ENCODE results near the gene BBS12.

The BBS12 gene

DNA sequence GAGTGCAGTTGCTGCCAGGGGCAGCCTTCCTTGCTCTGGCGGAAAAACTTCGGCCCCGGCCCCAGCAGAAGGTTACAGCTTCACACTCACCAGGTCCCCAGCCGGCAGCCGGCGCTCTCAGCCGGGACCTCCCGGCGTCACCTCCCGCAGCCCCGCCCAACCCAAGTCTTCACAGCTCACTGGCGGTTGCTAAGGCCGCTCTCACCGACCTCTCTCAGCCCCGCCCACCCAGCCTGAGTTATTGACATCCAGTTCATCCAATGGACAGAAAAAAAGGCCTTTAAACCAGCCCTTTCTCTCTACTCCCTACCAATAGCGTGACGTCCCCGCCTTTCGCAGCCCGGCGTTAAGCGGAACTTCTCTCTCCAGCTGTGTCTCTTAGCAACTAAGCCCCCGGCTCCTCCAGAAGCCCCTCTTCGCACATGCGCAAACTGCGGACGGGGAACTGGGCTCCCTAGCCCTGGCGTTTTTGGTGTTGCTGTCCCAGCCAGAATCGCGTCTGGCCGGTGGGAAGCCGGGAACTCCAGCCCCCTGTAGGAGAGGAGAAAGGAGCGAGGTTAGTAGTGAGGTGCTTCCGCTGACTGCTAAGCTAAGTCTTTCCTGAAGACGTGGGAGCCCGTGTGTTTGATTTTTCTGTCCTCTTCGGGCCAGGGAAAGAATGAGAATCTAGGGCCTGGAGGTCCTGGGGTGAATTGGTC lies at the start of gene BBS12:
Gene BBS12, plus strand, starts transcription at position 376 of the 698 bp plus-strand sequence. CDS start 9,189 bp downstream, outside the sequence.
- DNase-seq (ENCODE audit: low read depth in 2 of 3, low spot score in 2 of 3): peak; percentile 93 to 99 (median 95)

DNA sequence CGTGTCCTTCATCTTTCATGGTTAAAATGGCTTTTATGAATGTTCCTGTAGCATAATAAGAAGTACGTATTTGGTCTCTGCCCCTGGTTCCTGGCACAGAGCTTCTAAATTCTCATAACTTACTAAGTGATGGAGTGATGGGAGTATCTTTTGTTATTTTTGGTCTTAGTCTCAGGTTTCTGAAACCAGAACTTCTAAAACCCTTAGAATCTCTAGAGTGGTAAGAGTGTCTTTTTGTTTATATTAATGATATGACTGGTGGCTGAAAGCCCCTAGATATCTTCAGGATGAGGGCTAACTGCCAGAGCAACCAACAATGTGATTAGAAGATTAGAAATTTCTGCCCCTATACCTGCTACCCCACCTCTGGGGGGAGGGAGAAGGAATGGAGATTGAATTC lies 45.8 kb upstream of the BBS12 start:
- no peak for DNase-seq (ENCODE audit: low read depth in 2 of 3, low spot score in 2 of 3)

DNA sequence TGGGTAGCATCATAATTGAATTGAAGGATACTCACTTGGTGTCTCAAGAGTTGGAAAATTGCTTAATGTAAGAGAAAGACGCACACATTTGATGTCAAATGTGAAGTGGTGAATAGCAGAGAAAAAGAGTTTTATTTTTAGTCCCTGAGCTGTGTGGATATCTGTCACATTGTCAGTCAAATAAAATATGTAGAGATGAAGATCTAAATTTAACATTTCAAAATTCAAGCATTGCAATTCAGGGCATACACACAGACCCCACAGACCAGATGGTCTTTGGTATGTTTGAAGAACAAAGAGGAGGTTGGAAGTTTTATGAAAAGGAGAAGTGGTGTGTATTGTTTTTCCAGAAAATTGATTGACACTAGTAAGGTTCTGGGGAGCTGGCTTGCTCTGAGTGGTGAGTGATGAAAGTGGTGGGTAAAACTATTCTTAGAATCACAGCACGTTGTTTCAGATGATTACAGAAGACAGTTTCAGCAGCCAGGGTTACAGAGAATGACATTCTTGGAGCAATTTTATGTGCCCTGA lies 44.9 kb upstream of the BBS12 start:
- no peak for DNase-seq (ENCODE audit: low read depth in 2 of 3, low spot score in 2 of 3)

DNA sequence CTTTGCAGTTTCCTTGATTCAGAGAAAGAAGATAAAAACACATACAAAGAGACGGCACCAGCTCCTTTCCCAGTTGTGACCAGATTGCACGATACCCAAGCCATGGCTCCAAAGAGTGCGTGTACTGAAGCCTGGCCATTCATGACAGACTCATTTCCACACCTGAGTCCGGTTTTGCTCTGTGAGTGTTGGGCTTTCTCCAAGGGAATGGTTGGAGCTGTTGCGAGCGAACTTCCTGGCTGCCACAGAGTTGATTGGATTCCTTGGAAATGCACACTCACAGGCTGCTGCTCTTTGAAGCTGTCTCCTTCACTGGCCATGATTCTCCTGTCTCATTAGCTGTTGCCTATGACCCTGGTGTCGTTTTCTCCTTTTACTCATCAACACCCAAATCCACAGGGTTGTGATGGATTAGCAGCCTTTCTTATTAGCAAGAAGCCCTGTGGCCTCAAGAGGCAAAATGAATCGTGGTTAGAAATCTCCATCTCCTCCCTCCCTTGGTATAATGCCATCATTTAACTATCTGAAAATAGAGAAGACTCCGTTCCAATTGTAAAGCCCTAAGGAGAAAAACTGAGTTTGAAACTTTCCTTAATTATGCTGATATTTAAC lies 43.9 kb upstream of the BBS12 start:
- DNase-seq (ENCODE audit: low read depth in 2 of 3, low spot score in 2 of 3): no peak

DNA sequence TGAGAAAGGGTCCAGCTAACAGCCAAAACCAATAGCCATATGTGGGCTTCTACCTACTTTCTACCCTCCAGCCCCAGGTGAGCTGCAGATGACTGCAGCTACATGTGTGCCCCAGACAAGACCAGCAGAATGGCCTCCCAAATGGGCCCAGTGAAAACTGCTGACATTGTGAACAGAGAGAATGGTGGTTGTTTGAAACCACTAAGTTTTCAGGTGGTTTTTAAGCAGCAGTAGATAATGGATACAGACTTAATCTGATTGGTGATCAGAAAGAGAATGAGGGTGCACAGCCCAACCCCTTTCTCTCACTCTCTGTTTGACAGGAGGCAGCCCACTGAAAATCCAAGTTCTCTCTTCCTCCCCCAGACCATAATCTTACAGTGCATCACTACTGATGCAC lies 42.5 kb upstream of the BBS12 start:
- no peak for DNase-seq (ENCODE audit: low read depth in 2 of 3, low spot score in 2 of 3)

DNA sequence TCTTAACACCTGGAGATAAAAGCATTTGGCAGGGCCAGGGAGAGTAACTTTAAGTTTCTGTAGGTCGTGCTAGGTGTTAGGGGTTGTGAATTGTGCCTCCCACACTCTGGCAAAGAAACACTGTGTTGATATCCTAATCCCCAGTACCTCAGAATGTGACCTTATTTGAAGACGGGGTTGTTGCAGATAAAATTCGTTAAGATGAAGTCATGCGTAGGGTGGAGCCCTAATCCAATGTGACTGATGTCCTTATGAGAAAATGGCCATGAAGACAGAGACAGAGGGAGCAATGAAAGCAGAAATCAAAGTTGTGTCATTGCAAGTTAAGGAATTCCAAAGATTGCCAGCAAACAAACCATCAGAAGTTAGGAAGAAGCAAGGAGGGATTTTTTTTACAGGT lies 40.5 kb upstream of the BBS12 start:
- no peak for DNase-seq (ENCODE audit: low read depth in 2 of 3, low spot score in 2 of 3)

DNA sequence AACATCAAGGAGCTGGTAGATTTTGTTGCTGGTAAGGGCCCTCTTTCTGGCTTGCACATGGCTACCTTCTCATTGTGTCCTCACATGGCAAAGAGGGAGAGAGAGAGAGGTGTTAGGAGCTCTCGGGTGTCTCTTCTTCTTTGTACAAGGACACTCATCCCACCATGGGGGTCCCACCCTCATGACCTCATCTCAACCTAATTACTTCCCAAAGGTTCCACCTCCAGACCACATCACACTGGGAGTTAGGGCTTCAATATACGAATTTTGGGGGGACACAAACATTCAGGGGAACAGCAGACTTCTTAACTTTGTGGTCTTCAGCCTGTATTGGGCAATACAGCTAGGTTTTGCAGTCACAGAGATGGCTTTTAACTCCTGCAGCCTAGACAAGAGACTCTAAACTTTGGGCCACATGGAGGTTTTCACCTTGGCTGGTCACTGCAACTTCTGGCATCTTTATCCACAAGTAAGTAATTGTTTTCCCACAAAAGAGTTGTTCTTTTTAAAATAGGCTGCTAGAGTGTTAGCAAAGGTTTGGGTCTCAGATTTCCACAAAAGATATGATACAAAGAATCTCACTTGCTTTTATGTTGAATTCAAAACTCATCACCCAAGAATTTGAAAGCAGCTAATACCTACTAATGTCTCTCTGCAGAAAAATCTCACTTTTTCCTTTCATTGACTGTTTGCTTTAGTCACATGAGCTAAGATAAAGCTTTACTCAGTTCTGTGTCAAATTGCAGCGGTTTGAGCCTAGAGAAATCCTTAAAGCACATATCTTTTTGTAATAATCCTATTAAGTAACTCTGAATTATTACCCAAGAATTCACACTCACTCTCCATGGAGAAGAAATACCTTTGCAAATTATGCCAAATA lies 39.6 kb upstream of the BBS12 start:
- no peak for DNase-seq (ENCODE audit: low read depth in 2 of 3, low spot score in 2 of 3)

DNA sequence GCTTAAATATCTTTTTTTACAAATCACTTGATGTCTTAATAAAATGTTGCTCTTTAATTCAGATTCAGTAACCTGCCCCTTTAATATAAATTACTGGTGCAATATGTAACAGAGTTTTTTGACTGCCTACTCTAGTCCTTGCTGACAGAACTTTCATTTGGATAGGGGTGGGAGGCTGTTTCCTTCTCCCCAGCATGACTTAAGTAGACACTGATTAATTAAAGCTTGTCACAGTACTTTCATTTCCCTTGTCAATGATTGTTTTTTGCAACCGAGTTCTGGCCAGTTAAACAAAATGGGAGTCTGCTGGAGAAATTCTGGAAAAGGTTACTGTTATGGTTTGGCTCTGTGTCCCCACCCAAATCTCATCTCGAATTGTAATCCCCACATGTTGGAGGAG lies 37.3 kb upstream of the BBS12 start:
- no peak for DNase-seq (ENCODE audit: low read depth in 2 of 3, low spot score in 2 of 3)

DNA sequence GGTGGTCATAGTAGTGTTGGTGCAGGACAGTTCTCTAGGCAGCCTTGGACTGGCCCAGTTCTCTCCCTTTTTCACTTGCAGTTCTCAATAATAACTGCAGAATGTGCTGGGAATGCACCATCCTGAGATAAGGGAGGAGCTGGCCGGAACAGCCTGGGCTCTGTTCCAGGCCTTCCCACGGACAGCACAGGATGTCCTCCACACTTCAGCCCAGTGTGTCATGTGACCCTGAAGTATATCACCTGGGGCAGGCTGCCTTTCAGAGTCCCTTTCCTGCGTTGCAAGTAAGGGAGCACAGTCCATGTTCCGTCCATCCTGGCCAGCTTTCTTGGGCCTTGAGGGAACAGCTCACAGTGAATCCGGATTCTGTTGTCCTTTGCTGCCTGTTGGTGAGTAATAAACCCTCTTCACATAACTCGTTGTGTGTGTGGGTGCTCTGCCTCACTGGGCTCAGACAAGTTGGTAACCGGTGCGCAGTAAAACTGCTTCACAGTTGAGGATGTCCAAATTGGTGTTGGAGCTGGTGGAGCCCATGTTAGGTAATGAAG lies 32.3 kb upstream of the BBS12 start:
- no peak for DNase-seq (ENCODE audit: low read depth in 2 of 3, low spot score in 2 of 3)

DNA sequence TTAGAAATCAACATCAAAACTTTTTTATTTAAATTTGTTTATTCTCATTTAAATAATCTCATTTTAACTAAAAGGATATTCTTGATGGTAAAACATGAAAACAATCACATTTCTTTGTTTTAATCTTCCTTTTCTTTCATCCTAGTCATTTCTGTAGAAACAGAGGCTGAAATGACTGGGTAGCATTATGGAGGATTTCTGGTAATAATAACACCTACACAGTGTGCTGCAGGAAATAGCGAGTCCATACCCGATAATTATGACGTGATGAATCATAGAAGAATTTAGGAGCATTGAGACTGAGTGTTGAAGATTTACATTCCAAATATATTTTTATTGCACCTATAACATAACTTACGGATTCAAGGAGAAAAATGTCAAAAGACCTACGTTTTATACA lies 31.4 kb upstream of the BBS12 start:
- DNase-seq (ENCODE audit: low read depth in 2 of 3, low spot score in 2 of 3): no peak

DNA sequence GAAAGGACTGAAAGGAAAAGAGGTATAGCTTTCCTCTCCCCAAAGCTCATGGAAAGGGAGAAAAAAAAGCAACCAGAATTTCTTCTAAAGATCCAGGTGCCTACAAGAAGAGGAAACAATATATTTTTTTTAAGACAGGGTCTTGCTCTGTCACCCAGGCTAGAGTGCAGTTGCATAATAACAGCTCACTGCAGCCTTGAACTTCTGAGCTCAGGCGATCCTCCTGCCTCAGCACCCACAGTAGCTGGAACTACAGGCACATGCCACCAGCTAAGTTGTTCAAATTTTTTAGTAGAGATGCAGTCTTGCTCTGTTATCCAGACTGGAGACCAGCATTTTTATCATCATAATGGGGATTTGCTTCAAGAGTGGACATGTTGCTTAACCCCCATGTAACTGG lies 30.5 kb upstream of the BBS12 start:
- no peak for DNase-seq (ENCODE audit: low read depth in 2 of 3, low spot score in 2 of 3)

DNA sequence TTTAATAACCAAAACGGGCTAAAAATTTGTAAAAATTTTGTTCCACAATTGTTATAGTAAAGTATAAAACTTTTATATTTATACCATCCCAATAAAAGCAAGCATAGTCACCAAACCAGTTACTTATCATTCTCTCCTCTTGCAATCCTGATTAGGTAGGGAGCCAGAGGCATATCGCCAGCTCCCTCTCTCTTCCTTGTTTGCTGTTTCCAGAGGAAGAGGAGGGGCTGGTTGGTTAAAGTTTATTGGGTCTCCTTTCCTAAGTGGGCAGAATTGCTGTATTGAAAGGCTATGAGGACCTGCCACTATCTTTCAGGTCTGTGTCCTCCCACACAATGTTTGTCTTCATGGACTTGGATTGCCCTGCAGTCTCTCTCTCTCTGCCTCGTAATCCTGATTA lies 29.6 kb upstream of the BBS12 start:
- DNase-seq (ENCODE audit: low read depth in 2 of 3, low spot score in 2 of 3): no peak

DNA sequence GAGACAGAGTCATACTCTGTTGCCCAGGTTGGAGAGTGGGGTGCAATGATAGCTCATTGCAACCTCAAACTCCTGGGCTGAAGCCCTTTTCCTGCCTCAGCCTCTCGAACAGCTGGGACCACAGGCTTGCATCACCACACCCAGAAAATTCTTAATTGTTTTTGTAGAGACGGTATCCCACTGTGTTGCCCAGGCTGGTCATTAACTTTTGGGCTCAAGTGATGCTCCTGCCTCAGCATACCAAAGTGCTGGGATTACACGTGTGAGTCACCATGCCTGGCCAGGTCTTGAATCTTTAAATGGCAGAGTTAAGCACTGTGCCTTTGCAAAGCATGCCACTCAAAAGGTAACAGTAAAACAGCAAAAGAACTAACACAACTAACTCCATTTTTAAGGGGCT lies 28.6 kb upstream of the BBS12 start:
- DNase-seq (ENCODE audit: low read depth in 2 of 3, low spot score in 2 of 3): no peak

DNA sequence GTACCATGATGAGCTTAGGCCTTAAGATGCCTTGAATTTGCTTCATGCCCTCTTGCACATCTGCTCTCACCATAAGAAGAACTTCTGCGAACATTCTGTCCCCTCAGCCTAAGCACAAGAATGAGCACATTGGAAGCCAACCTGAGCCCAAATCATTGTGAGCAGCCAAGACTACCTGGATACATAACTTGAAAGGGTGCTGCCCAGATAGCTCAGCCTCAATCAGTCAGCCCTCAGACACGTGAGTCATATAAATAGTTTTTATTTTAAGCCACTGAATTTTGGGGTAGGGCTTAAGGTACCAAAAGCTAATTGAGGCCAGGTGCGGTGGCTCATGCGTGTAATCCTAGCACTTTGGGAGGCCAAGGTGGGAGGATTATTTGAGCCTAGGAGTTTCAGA lies 27.5 kb upstream of the BBS12 start:
- DNase-seq (ENCODE audit: low read depth in 2 of 3, low spot score in 2 of 3): no peak

DNA sequence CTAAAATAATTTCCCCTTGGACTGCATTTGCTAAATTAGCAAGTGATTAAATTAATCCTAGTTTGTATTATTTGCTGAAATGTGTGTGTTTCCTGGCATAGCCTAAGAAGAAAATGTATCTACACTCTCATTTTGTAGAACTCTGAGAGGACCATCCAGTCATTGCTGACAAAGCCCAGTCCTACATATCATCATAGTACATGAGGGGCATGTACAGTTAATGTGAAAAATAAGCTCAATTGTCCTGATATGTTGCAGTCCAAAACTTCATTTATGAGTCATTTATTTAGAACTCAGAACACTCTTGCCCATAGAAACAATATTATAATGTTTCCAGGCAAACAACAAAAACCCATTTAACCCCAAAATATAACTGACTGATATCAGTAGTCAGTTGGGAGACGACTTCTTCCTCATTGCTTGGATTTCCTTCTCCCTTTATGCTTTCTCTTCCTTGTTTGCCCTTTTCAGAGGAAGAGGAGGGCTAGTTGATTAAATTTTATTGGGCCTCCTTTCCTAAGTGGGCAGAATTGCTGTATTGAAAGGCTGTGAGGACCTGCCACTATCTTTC lies 26.9 kb upstream of the BBS12 start:
- DNase-seq (ENCODE audit: low read depth in 2 of 3, low spot score in 2 of 3): no peak

DNA sequence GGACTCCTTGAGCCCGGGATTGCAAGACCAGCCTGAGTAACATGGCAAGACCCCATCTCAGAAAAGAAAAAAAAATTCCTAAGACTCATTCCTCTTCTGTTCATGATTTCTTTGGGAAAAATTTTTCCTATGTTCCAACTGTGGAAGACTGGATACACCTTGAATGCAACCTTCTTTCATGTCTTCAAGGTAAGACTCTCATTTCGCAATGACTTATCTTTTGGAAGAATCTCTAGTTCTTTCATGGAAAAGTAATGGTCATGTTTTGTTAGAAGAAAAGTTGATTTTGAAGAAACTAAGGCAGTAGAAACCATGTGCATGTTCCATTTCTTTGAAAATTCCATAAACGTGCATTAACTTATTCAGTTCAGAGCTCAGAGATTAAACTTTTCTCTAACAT lies 26.0 kb upstream of the BBS12 start:
- DNase-seq (ENCODE audit: low read depth in 2 of 3, low spot score in 2 of 3): no peak

DNA sequence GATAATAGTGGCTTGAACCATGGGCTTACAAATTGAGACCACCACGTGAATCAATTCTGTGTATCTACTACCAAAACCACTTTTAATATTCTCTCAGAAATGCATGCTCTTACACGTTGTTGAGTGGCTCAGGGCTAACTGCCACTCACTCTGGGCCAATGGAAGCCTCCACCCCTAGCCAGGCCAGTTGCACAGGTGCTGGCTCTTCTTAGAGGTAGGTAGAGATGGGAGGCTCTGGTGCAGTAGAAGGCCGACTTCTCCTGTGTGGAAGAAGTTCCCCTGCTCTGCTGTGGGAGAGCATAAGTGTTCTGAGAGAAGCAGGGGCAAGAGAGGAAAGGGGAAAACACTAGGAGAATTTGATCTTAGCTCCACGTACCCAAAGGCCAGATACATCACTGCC lies 25.0 kb upstream of the BBS12 start:
- DNase-seq (ENCODE audit: low read depth in 2 of 3, low spot score in 2 of 3): no peak

DNA sequence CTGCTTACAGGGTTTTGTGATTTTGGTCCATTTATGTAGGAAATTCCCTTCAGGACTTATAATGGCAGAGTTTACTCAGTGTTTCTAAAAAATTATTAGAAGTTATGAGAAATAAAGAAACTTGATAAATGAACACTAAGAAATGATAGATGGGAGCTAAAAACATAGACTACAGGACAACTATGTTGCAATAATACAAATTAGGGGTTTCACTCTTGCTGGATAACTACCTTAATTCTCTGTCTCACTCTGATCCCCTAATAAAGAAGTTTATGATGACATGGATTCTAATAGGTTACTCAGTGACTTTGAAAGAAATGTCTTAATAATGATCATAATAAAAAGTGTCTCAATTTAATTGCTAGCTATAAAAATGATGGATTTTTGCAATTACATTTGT lies 23.3 kb upstream of the BBS12 start:
- no peak for DNase-seq (ENCODE audit: low read depth in 2 of 3, low spot score in 2 of 3)

DNA sequence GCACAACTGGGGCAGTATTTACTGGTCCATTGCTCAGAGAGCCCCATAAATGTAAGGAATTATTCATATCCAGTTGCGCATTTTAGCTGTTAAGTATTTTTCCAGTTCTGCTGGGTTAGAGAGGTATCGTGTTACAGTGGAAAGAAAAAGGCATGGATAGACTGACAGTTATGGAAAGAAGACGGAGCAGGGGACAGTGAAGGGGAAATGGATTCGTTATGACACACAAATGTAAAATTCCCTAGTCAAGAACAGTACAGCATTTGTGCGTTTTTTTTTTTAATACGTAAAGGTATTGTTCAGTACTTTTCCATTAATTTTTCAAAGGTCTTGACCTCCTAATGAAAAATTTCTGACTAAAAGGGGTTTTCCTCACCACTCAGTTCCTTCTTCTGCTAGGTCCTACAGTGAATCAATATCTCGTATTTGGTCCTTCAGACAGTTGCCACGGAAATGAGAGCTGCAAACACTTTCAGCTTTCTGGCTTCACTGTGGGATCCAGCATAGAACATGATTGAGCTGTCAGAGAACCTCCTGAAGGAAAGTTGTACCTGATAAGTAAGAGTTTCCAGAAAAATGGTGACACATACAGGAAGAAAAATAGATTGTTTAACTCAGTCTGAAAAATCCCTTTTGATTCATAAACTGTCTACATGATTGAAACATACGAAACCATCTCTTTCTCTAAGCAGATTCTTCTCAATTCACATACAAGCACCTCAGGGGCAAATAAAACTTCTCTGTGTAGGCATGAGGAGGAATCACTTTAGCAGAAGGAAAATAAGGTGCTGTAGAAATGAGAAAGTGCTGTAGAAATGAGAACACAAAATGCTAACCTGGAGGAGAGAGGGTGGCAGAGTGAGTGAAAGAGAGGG lies 21.8 kb upstream of the BBS12 start:
- DNase-seq (ENCODE audit: low read depth in 2 of 3, low spot score in 2 of 3): no peak

DNA sequence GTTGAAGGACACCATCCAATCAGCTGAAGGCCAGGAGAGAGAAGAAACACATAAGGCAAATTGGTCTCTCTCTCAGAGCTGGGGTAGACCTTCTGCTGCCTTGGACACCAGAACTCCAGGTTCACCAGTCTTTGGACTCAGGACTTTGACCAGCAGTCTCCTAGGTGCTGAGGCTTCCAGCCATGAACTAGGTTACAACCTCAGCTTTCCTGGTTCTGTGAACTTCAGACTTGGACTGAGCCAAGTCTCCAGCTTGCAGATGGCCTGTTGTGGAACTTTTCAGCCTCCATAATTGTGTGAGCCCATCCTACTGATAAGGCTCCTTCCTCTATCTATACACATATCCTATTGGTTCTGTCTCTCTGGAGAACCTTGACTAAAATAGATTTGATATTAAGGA lies 20.6 kb upstream of the BBS12 start:
- no peak for DNase-seq (ENCODE audit: low read depth in 2 of 3, low spot score in 2 of 3)

Data from activated CD8-positive, alpha-beta memory T cell treated with anti-CD3 and anti-CD28 coated beads for 48 hours (primary cell).